Measurements from ENCODE around the gene RERE. TPM values are rescaled to one million over a fixed set of nuclear protein-coding genes. Genes with fewer than 3 reads are reported as not detected.

RERE gene
- total RNA-seq, 1 donor from 2014 or later, result 252 TPM

DNA sequence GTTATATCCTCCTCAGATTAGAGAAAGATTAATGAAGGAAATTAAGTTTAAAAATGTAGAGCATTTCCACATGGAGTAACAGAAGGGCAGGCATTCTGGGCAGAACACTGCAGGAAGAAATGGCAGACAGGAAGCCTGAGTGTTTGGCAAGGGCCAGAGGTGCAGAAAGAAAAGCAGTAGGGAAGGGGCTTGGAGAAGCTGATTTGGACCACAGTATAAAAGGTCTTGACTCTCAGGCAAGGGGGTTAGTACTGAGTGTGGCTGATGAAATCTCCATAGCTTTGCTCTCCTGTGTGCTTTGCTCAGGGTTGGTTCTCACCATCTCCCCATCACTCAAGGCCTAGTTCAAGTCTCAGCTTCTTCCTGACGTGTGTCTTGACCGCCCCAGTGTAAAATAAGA is 419.4 kb downstream of the RERE start:
- Mint-ChIP-seq H3K4me3 (ENCODE audit: unreplicated experiment) (no peak overlapping the region), H3K27ac (ENCODE audit: unreplicated experiment) (no peak overlapping the region)

DNA sequence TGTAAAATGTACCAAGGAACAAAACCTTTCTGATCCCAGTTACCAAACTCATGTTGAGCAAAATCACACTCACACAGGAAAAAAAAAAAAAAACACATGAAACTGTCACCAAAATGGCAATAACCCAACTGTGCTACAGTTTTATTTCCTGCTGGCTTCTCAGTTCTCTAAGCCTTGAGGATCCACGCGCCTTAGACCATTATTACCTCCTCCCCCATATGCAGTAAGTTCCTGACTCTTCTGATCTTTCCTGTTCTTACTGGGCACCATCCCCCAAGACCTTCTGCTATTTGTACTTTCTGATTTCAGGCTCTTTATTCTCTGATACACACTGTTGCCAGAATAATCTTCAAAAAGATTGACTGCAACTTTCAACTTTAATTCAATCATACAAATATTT is 419.9 kb downstream of the RERE start:
- Mint-ChIP-seq H3K27me3 (ENCODE audit: unreplicated experiment) (peaks cover 9% of the 10 kb centered on the region), H3K9me3 (ENCODE audit: unreplicated experiment) (peaks cover 18% of the 10 kb centered on the region), H3K4me3 (ENCODE audit: unreplicated experiment) (no peak overlapping the region), H3K36me3 (ENCODE audit: unreplicated experiment) (peaks cover 3% of the 10 kb centered on the region), H3K27ac (ENCODE audit: unreplicated experiment) (no peak overlapping the region), H3K4me1 (ENCODE audit: low read depth, unreplicated experiment) (peaks cover 44% of the 10 kb centered on the region)
- no peak for DNase-seq
- TF ChIP-seq, protein P1, sequence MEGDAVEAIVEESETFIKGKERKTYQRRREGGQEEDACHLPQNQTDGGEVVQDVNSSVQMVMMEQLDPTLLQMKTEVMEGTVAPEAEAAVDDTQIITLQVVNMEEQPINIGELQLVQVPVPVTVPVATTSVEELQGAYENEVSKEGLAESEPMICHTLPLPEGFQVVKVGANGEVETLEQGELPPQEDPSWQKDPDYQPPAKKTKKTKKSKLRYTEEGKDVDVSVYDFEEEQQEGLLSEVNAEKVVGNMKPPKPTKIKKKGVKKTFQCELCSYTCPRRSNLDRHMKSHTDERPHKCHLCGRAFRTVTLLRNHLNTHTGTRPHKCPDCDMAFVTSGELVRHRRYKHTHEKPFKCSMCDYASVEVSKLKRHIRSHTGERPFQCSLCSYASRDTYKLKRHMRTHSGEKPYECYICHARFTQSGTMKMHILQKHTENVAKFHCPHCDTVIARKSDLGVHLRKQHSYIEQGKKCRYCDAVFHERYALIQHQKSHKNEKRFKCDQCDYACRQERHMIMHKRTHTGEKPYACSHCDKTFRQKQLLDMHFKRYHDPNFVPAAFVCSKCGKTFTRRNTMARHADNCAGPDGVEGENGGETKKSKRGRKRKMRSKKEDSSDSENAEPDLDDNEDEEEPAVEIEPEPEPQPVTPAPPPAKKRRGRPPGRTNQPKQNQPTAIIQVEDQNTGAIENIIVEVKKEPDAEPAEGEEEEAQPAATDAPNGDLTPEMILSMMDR (IDR thresholded peaks at IDR 0.05; ENCODE audit: partially characterized antibody, unreplicated experiment), result no peak

More for the DNA sequence above, 419.4 kb downstream of the RERE start:
- peaks cover 3% of the 10 kb centered on the region for H3K36me3 Mint-ChIP-seq (ENCODE audit: unreplicated experiment)
- DNase-seq, result no peak
- TF ChIP-seq, protein P1 (IDR thresholded peaks at IDR 0.05; ENCODE audit: partially characterized antibody, unreplicated experiment), result no peak
- H3K9me3 Mint-ChIP-seq (ENCODE audit: unreplicated experiment), result peaks cover 16% of the 10 kb centered on the region
- H3K27me3 Mint-ChIP-seq (ENCODE audit: unreplicated experiment), result peaks cover 9% of the 10 kb centered on the region
- peaks cover 38% of the 10 kb centered on the region for H3K4me1 Mint-ChIP-seq (ENCODE audit: low read depth, unreplicated experiment)

DNA sequence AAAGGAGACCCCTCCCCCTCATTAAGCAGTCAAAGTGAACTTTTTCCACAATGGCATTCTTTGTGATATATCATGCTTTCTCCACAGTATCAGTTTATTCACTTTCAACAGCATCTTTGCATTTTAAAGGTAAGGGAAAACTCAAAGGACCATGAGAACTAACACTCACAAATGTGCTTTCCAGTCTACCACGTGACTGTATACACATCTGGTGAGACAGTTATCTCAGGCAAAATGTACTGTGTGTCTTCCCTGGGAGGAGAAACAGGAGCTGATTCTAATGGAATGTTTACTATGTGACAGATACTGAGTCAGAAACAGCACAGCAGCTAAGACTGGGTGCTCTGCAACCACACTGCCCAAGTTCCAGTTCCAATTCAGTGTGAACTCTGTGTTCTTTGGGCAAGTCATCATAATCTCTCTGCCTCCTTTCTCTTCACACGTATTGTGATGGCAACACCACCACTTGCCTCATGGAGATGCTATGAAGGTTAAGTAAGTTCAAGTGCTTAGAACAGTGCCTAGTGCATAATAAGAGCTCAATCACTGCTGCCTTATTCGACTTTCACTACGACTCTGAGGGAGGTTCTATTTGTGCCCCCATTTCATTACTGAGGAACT is 420.5 kb downstream of the RERE start:
- Mint-ChIP-seq H3K36me3 (ENCODE audit: unreplicated experiment) (peaks cover 3% of the 10 kb centered on the region), H3K27ac (ENCODE audit: unreplicated experiment) (no peak overlapping the region), H3K9me3 (ENCODE audit: unreplicated experiment) (peaks cover 16% of the 10 kb centered on the region), H3K27me3 (ENCODE audit: unreplicated experiment) (peaks cover 5% of the 10 kb centered on the region), H3K4me1 (ENCODE audit: low read depth, unreplicated experiment) (peaks cover 47% of the 10 kb centered on the region), H3K4me3 (ENCODE audit: unreplicated experiment) (no peak overlapping the region)
- TF ChIP-seq, protein P1 (IDR thresholded peaks at IDR 0.05; ENCODE audit: partially characterized antibody, unreplicated experiment), result no peak
- no peak for DNase-seq

DNA sequence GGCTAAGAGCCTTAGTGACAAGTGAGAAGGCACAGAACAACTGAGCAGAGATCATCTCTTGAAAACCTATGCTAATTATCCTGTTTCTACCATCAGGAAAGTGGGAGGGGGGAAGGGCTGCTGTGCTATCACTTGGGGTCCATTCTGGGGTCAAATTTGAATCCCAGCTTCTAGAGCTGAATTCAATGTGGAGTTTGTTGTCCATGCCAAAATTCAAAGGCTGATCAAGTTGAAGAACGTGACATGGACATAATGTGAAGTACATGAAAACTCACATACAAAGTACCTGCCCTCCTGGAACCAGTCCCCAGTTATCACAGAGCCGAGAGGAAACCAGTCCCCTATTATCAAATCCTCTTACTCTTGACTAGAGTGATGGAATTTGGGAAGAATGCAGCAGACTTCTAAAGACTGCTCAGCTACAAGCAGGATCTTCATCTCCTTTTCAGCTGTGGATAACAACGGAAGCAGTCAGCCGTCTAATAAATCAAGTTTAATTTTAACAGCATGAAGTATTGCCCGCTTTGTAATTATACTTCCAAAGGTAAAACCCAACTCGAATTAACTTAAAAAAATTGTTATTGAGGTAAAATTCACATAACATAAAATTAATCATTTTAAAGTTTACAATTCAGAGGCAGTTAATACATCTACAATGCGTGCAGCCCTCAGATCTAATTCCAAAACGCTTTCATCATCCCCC is 421.2 kb downstream of the RERE start:
- Mint-ChIP-seq H3K27me3 (ENCODE audit: unreplicated experiment) (peaks cover 5% of the 10 kb centered on the region), H3K4me3 (ENCODE audit: unreplicated experiment) (no peak overlapping the region), H3K36me3 (ENCODE audit: unreplicated experiment) (peaks cover 3% of the 10 kb centered on the region), H3K9me3 (ENCODE audit: unreplicated experiment) (peaks cover 15% of the 10 kb centered on the region), H3K27ac (ENCODE audit: unreplicated experiment) (no peak overlapping the region), H3K4me1 (ENCODE audit: low read depth, unreplicated experiment) (peaks cover 47% of the 10 kb centered on the region)
- DNase-seq, result no peak
- TF ChIP-seq, protein P1 (IDR thresholded peaks at IDR 0.05; ENCODE audit: partially characterized antibody, unreplicated experiment), result no peak

DNA sequence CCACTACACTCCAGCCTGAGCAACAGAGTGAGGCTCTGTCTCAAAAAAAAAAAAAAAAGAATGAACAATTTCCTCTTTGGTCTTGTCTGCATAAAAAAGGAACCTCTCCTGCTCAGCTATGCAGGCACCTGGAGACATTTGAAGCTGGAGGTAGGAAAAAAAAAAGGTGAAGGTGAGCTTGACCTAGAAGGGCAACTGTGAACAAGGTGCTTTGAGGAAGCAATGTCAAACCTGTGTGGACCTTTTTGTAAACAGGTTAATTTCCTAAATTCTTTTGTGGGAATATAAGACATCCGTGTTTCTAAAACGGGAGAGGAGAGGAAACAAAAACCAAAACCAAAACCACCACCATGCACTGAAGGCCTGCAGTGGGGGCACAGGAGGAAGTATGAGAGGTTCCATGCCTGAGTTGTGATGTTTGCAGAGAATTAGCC is 422.0 kb downstream of the RERE start:
- DNase-seq, result no peak
- H3K36me3 Mint-ChIP-seq (ENCODE audit: unreplicated experiment), result peaks cover 3% of the 10 kb centered on the region
- H3K4me1 Mint-ChIP-seq (ENCODE audit: low read depth, unreplicated experiment), result peaks cover 52% of the 10 kb centered on the region
- peaks cover 5% of the 10 kb centered on the region for H3K27me3 Mint-ChIP-seq (ENCODE audit: unreplicated experiment)
- peaks cover 18% of the 10 kb centered on the region for H3K9me3 Mint-ChIP-seq (ENCODE audit: unreplicated experiment)
- H3K4me3 Mint-ChIP-seq (ENCODE audit: unreplicated experiment), result no peak overlapping the region
- TF ChIP-seq, protein P1 (IDR thresholded peaks at IDR 0.05; ENCODE audit: partially characterized antibody, unreplicated experiment), result no peak
- no peak overlapping the region for H3K27ac Mint-ChIP-seq (ENCODE audit: unreplicated experiment)

All from glutamatergic neuron (in vitro differentiated cells).